Activated naive CD4-positive, alpha-beta T cell treated with Interleukin-2 at 50 U/mL for 16 hours (primary cell): Measurements from ENCODE around the gene ZNF462.
"Not testable (repeated sequence)": the region's sequence is repeated elsewhere in the genome, so short reads cannot be mapped to it uniquely, and the experiment has no call there.

Experiments used
- DNase-seq: peaks from one replicate; pipeline ENCODE4 v3.0.0-alpha.2; 2020

The ZNF462 gene

DNA sequence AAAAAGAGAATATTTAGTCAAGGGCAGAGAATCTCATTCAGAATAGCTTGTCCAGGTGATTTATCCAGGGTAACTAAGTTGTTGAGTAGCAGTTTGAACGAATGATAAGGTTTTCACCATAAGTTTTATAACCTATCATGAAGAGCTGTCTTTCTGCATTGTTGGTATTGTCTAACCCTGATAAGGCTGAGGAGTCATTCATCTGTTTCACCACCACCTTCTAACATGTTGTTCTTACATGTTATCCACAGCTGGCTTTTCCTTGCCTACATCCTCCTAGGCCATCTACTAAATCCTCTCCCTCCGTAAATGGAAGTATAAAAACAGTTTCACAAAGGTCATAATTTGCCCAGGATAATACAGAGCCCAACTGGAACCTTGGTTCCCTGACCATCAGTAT is 24.1 kb downstream of the ZNF462 start:
- DNase-seq, result no peak

DNA sequence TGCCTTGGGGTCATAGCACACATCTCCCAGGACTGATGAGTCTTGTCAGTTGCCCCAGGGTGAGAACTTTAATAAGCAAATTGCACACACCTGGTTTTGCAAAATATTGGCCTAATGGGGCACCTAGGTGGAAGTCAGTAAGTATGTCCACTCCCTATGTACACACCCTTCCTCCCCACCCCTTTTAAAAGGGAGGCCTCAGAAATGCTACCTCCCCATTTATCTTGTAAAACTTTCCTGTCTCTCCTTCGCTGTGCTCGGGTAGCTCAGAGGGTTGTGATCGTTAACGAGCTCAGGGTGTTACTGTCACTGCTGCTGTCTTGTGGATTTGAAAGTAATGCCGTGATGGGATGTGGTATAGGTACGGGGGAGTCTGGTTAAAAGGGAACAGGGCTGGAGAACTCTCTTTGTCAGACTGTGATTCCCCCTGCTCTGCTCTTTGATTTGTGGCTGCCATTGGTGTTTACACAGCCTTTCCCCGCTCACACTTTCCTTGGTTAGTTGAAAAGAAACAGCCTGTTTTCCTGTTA is 26.2 kb downstream of the ZNF462 start:
- no peak for DNase-seq

- DNase-seq, result no peak
Observed at GRCh38 chr9:106890608-106891007, 27.6 kb downstream of the ZNF462 start.

- DNase-seq, result no peak
Observed at GRCh38 chr9:106891286-106891685, 28.3 kb downstream of the ZNF462 start.

DNA sequence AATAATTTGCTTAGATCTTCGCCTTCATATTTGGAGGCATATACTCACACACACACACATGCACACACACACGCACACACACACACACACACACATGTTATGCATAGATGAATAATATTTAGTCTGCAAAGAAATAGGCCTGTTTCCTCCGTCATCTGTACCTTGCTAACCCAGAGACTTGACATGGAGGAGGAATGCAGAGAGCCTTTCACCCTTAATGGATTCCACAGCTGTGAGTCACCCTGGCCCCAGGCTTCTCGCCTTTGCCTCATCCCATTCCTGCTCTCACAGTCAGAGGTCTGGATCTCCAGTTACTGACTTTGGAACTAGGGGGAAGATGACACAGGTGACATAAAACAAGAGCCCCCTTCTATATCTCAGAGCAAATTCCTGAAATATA is 29.7 kb downstream of the ZNF462 start:
- no peak for DNase-seq

DNA sequence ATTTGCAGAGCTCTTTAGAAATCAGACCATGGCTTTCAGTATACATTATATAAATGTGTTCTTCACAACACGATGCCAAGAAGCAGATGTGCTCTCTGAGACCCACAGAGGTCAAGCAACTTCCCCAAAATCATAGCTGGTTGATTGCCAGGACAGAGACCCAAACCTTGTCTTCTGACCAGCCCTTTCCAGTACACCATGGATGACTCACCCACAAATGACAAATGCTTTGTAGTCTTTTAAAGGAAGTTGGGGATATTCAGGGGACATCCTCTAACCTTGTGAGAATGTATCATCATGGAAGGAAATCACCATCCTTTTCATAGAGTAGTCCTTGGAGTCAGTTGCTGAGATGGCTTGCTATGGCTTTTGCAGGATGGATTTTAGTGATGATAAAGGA is 30.1 kb downstream of the ZNF462 start:
- no peak for DNase-seq

GRCh38 chr9:106896695-106897094 is 33.7 kb downstream of the ZNF462 start:
- no peak for DNase-seq

DNA sequence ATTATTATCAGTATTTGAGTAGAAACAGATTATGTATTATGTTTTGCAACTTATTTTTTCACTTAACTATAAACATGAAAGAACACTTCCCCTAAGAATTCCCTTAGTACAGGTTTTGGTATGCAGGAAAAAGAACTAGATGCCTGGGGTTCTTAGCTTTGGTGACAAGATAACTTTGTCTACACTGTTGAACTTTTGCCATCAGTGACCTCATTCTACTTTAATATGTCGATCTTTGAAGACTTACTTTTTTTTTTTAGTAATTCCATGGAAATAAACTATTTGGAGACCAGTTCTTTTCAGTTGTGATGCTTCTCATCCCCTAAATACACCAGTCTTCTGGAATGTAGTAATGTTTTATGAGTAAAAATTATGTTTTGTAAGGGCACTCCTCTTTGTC is 34.3 kb downstream of the ZNF462 start:
- DNase-seq, result no peak

GRCh38 chr9:106897751-106898150 is 34.8 kb downstream of the ZNF462 start:
- DNase-seq, result no peak

- not testable (repeated sequence) for DNase-seq
Observed at GRCh38 chr9:106900523-106900922, 37.6 kb downstream of the ZNF462 start.

- DNase-seq, result no peak
Observed at GRCh38 chr9:106906129-106906528, 43.2 kb downstream of the ZNF462 start.

- DNase-seq, result no peak
Observed at GRCh38 chr9:106911951-106912350, 49.0 kb downstream of the ZNF462 start.

DNA sequence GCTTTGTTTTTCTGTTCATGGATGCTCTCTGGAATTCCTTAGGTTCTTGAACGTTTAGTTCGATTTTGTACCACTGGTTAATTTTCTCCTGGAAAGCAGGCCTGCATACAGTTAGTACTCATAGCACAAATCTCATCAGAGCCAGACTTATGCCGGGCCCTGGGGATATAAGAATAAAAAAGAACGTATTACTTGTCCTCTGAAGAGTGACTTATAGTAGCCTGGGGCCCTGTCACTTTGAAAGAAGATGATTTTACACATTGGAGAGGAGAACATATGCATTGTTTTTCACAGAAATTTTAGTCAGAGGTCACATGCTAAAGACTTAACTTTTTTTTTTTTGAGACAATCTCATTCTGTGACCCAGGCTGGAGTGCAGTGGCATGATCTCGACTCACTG is 50.3 kb downstream of the ZNF462 start:
- no peak for DNase-seq

DNA sequence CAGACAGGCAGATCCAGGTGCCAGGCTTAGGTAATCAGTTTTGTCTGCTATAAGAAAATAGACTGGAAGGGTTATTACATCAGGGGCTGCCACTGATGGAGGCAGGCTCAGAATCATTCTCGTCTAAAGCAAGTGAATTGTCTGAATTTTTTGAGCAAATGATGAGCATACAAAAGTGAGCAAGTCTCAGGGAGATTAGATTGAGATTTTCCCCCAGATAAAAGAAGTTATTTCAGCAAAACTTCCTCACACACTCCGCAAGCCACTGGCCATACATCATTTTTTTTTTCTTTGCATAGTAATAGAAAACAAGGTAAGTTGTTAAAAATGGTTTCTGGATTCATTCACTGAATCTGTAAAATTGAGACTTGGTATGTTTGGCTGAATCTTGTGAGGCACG is 52.9 kb downstream of the ZNF462 start:
- no peak for DNase-seq

- no peak for DNase-seq
Observed at GRCh38 chr9:106916466-106917235, 53.7 kb downstream of the ZNF462 start.

DNA sequence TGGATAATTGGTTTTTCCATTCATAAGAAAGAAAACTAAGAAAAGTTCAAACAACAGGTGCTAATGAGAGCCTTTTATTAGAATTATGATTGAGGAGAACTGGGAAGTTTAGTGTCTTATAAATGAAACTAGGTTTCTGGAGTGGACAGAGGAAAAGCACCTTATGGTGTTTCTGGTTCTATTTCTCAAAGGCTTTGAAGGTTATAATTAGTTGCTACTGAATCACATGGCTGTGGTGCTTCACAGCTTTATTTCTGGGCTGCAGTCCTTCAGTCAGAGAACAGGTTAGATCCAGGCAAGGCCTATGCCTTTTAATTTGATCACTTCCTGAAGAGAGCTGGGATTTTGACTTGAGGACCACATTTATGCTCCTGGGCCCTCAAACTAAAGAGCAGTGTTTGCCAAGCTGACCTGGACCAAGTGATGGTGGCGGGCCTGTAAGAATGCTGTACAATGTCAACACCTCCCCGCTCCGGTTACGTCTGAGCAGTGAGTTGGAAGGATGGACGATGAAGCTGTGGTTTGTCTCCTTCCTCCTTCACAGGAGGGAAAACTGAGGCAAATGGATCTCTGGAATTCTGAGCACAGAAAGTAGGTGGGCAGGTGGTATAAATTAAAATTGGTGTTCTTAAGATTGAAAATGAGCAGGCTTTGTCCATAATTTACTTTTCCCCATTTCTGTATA is 56.0 kb downstream of the ZNF462 start:
- no peak for DNase-seq

DNA sequence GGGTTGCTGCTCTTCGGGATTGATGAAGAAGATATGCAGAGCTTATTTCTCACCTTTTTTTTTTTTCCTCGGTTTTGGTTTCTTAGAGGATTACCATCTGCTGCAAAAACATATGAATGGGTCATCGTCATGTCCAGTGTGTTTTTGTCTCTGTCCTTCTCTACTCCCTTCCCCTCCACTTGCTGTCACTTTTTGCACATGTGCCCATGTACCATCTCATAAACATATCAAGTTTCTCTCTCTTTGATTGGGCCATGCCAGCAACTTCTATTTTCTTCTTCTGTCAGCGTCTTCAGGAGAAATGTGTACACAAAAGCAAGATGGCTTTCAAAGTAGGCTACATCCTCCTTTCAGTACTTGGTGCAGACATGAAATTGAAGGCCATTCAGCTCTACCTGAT is 57.1 kb downstream of the ZNF462 start:
- DNase-seq, result no peak

DNA sequence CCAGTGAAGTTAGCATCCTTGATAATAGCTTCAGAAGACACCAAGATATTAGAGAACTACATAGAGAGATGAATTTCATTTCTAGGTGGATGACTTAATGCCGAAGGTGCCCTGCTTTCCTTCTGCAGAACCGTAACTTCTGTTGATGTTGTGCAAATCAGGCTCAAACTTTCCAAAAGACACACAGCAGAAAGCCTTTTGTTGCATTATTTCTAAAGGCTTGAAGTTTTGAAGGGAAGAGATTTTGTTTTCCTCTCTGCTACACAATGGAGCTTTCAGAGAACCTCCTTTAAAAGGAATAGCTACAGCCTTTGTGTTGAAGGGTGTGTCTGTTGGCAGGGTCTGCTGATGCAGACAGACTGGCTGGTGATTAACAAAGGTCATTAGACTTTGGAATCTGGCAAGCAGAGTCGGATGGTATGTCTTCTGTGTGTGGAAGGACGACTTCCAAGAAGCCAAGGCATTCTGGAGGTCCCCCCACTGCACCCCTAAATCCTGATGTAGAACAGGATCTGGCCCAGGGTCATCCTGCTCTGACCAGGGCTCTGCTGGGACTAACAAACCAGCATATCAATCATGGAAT is 57.8 kb downstream of the ZNF462 start:
- DNase-seq, result no peak

GRCh38 chr9:106921341-106921899 is 58.5 kb downstream of the ZNF462 start:
- DNase-seq, result no peak

GRCh38 chr9:106922026-106922425 is 59.1 kb downstream of the ZNF462 start:
- no peak for DNase-seq

- no peak for DNase-seq
Observed at GRCh38 chr9:106925392-106925791, 62.4 kb downstream of the ZNF462 start.

DNA sequence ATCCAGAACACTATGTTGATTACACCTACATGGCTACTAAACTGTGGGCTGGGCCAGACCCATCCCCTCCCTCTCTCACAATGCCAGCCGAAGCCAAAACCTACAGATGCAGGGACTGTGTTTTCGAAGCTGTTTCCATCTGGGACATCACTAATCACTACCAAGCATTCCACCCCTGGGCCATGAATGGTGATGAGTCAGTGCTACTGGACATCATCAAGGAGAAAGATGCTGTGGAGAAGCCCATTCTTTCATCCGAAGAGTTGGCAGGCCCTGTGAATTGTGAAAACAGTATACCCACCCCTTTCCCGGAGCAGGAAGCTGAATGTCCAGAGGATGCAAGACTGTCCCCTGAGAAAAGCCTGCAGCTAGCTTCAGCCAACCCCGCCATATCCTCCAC is 65.0 kb downstream of the ZNF462 start:
- DNase-seq, result no peak

GRCh38 chr9:106928350-106928749 is 65.4 kb downstream of the ZNF462 start:
- no peak for DNase-seq
